DMS 273 (cell line): Measurements from ENCODE around the gene PXDN.
"Not testable (repeated sequence)": the region's sequence is repeated elsewhere in the genome, so short reads cannot be mapped to it uniquely, and the experiment has no call there.

Experiments used
- DNase-seq: peaks from one replicate; lab custom pipeline; 2025; ENCODE audit not compliant: unreplicated experiment; lab: John Stamatoyannopoulos, UW

Gene PXDN

DNA sequence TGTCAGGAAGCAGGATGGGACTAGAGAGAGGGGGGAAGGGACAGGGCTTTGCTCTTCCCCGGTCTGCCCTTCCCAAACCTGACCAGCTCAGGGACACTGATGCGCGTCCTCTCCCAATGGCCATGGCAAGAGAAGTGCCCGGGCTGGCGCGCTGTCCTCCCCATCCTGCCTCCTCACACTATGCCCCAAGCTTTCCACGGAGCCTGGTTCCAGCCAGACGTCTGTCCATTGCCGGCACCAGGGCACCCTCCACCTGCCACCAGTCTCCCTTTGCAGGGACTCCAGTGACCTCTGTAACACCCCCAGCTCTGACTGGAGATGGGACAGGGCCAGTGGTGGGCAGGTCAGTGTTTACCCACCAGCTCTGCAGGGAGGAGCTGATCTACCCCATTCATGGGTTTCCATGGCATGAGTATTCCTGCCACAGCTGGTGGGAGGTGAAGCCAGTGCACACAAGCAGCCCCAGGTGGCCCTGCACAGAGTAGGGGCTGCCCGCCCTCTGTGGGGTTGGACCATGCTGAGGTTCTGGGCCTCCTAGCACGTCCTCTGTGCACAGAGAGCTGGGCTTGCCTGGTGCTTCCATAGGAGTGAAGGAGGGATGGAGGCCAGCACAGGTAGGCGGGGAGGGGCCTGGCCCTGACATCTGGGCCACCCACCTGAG is 109.5 kb downstream of the PXDN start:
- DNase-seq, result no peak

DNA sequence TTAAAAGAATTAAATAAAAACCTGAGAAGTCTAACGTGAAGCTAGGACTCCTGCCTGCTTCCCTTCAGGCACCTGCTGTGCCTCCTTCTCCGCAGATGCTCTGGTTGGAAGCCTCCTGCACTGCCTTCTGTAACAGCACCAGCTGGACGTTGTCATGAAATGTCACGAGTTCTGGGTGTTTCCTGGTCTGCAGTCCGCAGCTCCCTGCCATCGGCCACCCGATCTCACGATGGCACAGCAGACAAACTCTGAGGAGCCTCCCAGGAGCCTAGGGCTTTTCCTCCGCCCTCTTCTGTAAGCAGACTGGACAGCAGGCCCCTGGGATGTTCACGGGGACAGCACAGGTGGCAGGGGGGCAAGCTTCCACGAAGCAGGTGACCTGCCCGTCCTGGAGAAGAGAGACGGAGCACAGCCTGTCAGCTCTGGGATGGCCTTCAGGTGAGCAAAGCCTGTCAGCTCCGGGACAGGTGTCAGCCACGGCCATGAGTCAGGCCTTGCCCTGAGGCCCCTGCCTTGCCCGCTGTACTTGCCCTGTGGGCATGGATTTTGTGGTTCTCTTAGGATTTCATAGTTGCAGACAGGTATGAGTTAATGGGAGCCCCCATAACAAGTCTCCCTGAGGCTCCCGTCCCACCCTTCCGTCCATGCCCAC is 110.3 kb downstream of the PXDN start:
- DNase-seq, result no peak

- no peak for DNase-seq
Measured at GRCh38 chr2:1633092-1633671, 111.1 kb downstream of the PXDN start.

DNA sequence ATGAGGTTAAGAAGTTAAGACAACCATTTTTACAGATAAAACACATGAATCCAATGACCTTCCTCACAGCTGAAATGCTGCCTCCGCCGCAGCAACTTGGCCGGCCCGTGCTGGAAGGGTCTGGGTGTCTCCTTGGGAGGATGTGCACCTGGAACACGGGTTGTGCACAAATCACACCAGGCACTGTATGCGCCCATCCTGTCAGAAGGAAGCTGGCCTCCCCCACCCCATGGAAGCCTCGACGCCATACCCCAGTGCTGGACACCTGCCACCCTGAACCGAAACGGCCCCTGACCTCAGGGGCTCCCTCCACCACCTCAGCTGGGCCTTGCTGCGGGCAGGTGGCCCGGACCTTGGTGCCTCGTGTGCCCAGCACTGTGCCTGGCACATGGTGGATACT is 111.8 kb downstream of the PXDN start:
- no peak for DNase-seq

- DNase-seq, result no peak
Measured at GRCh38 chr2:1632002-1632348, 112.3 kb downstream of the PXDN start.

- no peak for DNase-seq
Measured at GRCh38 chr2:1631292-1632001, 112.9 kb downstream of the PXDN start.

GRCh38 chr2:1628893-1629292 is 115.4 kb downstream of the PXDN start:
- no peak for DNase-seq

DNA sequence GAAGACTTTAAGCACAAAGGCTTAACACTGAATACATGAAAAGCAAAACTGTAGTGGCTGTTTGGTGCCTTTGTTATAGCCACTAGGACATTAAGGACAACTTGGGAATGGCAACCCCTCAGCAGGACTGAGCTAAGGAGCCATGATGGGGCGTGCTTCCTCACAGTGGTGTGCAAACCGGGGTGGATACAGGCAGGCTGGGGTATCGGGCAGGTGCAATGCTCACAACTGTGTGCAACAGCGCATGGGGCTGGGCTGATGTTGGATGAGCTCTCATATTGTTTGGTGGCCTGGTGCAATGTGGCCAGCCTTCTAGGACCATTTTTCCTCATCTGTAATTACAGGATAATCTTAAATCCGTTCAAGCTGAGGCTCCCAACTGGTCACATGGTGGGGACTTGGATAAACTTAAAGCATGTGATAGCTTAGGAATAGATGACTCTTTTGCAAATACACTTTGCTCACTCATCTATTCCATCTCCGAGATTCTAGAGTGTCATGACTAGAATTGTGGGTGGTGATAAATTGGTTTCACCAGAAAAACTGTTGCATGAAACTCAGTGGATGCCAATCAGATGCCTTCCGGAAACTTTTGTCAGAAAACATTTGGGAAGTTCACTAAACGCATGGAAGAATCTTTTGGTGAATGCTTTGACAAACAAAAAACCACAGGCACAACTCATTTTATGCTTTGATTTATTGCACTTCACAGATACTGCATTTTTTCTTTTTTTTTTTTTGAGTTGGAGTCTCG is 116.5 kb downstream of the PXDN start:
- DNase-seq, result no peak

- no peak for DNase-seq
Measured at GRCh38 chr2:1626271-1626681, 118.0 kb downstream of the PXDN start.

DNA sequence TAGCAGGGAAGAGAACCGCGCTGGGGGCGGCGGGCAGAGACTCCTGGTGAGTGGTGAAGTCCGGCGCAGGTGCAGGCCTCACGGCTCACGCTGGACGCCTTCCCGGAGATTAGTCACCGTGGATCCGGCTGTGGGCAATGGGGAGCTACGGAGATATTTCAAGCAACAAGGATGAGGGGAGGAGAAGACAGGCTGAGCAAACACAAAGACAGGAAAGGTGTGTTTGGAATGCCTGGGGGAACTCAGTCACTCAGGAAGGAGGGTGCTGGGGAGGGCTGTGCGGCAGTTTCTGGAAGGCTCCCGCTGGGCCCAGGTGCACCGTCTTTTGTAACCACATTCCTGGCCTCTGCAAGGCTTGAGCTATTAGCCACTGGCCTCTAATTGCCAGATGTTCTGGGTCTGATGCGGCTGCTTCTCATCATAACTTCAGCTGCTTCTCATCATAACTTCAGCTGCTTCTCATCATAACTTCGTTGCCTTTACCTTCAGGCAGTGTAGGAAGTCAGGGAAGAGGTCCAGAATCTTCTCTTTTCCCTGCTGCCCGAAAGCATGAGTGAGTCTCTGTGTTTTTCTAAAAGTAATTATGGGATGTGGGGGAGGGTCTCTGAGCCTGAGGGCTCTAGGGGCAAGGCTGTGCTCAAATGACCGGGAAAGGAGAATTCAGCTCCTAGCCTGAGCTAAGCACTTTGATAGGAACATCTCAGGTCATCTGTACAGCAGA is 118.9 kb downstream of the PXDN start:
- DNase-seq, result no peak

GRCh38 chr2:1623906-1624445 is 120.3 kb downstream of the PXDN start:
- DNase-seq, result no peak

GRCh38 chr2:1622521-1623200 is 121.7 kb downstream of the PXDN start:
- no peak for DNase-seq

- DNase-seq, result not testable (repeated sequence)
Measured at GRCh38 chr2:1621976-1622375, 122.3 kb downstream of the PXDN start.

- no peak for DNase-seq
Measured at GRCh38 chr2:1621501-1621900, 122.8 kb downstream of the PXDN start.

GRCh38 chr2:1621041-1621440 is 123.3 kb downstream of the PXDN start:
- no peak for DNase-seq

GRCh38 chr2:1620081-1620480 is 124.2 kb downstream of the PXDN start:
- DNase-seq, result no peak

GRCh38 chr2:1619556-1619955 is 124.8 kb downstream of the PXDN start:
- no peak for DNase-seq

DNA sequence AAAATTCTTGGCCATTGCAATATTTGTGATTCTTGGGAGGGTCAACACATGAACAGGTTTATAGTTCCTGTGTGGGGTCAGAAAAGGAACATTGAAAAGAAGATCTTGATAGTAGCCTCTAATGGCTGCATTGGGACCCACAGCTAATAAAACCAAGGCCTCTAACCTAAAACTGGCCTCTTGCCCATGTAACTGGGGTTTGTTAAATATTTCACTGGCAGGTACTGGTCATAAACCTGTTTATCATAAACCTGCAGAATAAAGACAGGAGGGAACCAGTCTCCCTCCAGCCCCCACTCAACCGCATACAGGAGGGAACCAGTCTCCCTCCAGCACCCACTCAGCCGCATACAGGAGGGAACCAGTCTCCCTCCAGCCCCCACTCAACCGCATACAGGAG is 125.3 kb downstream of the PXDN start:
- no peak for DNase-seq

DNA sequence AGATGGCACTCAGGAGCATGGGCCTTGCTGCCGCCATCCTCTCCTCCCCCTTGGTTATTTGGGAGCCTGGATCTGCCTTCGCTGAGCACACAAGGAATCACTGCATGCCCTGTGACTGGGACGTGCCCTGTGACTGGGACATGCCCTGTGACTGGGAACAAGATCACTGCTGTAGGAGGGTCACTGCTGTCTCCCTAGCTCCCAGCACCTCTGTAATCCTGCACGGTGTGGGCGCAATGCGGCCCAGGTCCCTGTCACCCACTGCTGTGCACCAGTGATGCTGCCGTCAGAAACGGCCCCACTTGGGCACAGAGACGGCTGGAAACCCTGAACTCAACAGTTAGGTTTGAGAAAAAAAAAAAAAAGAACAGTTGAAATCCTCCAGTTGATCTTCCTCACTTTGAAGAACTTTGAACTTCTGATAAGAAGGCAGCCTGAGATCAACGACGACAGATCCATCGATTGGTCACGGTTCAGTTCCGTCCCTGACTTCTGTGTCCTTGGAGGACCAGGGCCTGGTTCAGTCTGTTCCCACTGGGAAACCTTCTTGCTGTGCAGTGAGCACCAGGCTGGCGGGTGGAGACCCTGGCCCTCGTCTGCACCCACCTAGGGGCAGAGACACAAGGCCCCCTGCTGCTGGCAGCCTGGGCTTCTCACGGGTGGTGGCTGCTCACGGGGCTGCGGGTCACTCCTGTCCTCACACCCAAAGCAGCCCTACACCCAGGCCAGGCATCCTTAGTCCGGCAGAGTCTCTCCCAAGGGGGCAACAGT is 125.9 kb downstream of the PXDN start:
- DNase-seq, result no peak
